Dedifferentiated amniotic fluid mesenchymal stem cell (primary cell): ENCODE data around the gene AIFM1.
A peak's percentile ranks its signal among the peaks of the same experiment; 100 is the strongest.

ENCODE experiments used
- DNase-seq: peaks from one replicate; pipeline ENCODE4 v3.0.0-alpha.2; 2016; ENCODE audit errors: extremely low spot score

AIFM1 gene

DNA sequence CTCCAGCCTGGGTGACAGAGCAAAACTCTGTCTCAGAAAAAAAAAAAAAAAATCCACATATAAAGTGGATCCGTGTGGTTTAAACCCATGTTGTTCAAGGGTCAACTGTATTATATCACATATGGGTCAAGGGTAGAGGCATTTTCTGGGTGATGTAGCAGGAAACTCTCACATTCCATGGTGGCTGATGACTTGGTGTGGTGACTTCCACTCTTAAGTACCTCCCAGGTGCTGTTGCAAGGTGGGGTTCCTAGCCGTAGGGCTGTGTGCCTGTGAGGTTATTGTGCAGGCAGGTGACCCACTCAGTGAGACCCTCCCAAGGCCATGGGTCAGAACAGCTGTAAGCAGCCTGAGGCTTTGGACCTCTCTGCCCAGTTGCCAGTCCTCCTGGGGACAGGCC, 72.4 kb downstream of the AIFM1 start:
- no peak for DNase-seq

DNA sequence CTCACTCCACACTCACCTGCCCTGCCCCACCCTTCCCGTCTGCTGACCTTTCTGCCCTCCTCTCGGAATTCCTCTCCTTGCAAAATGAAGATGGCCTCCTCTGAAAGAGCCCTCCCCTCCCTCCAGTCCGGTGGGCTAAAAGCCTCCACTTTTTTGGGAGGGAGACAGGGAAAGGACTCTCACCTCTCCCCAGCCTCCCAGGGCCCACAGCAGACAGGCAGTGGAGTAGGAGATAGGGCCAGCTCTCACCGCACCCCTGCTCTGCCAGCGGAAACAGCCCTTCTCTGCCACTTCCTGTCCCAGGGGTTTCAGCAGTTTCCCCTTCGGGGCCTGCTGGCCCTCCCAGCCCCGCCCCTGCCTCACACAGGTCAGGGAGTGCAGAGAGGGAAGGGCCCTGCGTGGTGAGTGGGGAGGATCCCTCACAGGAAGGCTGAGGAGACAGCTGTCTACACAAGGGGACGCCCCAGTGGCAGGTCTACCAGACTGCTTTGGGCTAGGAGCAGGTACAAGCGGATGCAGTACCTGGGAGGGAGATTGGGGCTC, 73.6 kb downstream of the AIFM1 start:
- no peak for DNase-seq

- DNase-seq, result no peak
Measured at GRCh38 chrX:130090364-130090763, 75.3 kb downstream of the AIFM1 start.

DNA sequence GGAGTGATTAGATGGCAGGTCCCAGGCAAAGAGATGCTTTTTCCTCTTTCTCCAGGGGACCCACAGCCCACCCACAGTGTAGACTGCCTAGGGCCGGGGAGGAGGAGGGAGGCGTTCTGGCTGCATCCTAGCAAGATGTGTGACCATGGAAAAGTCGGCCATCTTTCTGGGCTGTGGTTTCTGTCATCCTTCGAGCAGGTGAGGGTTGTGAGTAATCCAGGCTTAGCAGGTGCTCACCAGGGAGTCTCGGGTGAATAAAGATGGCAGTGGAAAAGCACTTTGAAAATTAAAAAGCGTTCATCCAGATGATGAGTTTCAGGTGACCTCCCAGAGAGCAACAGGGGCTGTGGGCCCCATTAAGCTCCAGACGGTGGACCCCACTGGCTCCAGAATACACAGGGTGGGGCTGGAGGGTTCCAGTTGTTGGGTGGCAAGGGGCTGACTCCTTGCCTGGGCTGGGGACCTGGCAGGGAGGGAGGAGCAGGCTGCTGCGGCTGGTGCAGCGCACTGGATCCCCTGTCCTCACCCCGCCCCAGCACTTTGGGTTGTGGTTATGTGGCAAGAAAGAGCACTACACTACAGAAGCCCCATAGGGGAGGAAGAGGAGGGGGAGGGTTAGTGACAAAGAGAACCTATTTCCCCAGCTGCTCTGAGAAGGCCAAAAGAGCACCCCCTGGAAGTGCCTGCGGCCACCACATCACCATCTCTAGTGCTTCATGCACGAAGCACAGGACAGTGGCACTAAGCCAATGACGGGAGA, 79.0 kb downstream of the AIFM1 start:
- no peak for DNase-seq

GRCh38 chrX:130085551-130086446, 79.8 kb downstream of the AIFM1 start:
- DNase-seq, result no peak

DNA sequence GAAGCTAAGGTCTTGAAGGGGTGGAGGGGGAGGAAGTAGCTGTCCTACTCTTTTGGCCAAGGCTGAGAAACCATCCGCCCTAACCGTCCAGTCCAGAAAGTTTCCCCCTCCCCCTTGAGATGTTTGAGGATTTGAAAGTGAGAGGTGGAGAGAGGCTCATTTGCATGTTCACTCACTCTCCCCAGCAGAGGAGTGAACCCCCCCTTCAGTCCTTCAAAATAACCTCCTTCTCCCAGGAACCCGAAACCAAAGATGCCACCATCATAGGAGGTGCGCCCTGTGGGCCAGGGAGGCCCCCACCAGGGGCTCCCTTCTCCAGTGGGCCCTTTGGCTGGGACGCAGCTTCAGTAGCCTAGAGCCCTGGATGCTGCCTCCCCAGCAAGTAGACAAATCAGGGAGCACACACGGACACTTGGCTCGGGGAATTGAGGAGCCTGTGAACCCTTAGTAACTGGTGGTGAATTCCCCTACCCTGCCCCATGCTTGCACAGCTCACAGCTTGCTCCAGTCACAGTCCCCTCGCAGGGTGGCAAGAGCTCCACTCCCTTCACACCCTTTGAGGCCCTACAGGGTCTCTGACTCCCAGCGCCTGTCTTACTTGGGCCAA, 80.9 kb downstream of the AIFM1 start:
- no peak for DNase-seq

GRCh38 chrX:130083656-130084382, 81.8 kb downstream of the AIFM1 start:
- DNase-seq, result no peak

- DNase-seq, result no peak
Measured at GRCh38 chrX:130083107-130083490, 82.5 kb downstream of the AIFM1 start.

- DNase-seq, result no peak
Measured at GRCh38 chrX:130082244-130083106, 83.2 kb downstream of the AIFM1 start.

- DNase-seq, result no peak
Measured at GRCh38 chrX:130081421-130082045, 84.1 kb downstream of the AIFM1 start.

- DNase-seq, result no peak
Measured at GRCh38 chrX:130080791-130081367, 84.8 kb downstream of the AIFM1 start.

DNA sequence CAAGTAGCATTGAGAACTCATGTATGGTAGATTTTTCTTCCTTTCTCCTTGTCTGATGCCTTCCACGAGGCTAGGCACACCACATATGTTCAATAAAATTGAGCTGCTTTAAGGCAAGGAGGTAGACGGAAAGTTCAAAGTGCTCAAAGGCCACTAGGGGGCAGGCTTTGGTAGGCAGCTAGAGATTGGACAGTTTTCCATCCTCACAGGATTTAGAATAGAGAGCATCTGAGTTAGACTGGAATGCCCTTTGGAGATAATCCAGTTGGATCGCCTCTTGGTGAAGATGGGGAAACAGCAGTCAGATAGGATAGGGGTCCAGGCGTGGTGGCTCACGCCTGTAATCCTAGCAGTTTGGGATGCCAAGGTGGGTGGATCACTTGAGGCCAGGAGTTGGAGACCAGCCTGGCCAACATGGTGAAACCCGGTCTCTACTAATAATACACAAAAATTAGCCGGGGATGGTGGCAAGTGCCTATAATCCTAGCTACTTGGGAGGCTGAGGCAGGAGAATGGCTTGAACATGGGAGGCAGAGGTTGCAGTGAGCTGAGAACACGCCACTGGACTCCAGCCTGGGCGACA, 85.7 kb downstream of the AIFM1 start:
- DNase-seq, result peak; percentile 69
